GM10847 (cell line): ENCODE measurements around the gene TMC6.
A peak's percentile ranks its signal among the peaks of the same experiment; 100 is the strongest.

ENCODE experiments used
- POLR2A ChIP-seq: IDR thresholded peaks from 2 replicates; pipeline ENCODE4 v1.6.1; 2011; ENCODE audit not compliant: insufficient read length; ENCODE audit errors: extremely low read depth

The TMC6 gene

GRCh38 chr17:78128551-78129350, at the start of gene TMC6:
Gene TMC6, minus strand, starts transcription at chr17:78128755. Its CDS starts 1,923 bp downstream, at chr17:78126832.
- peak; percentile 80 for TF ChIP-seq POLR2A

- no peak for TF ChIP-seq POLR2A
Observed at GRCh38 chr17:78176548-78177025, 48.0 kb upstream of the TMC6 start.

GRCh38 chr17:78175643-78175981, 47.1 kb upstream of the TMC6 start:
- no peak for TF ChIP-seq POLR2A

- TF ChIP-seq POLR2A: no peak
Observed at GRCh38 chr17:78174870-78175642, 46.5 kb upstream of the TMC6 start.

- peak; percentile 28 for TF ChIP-seq POLR2A
Observed at GRCh38 chr17:78174346-78174869, 45.9 kb upstream of the TMC6 start.

GRCh38 chr17:78173097-78173715, 44.7 kb upstream of the TMC6 start:
- peak; percentile 24 for TF ChIP-seq POLR2A

- no peak for TF ChIP-seq POLR2A
Observed at GRCh38 chr17:78172249-78173051, 43.9 kb upstream of the TMC6 start.

GRCh38 chr17:78170692-78171590, 42.4 kb upstream of the TMC6 start:
- TF ChIP-seq POLR2A: no peak

- peak; percentile 10 for TF ChIP-seq POLR2A
Observed at GRCh38 chr17:78168903-78169793, 40.6 kb upstream of the TMC6 start.

- peak; percentile 83 for TF ChIP-seq POLR2A
Observed at GRCh38 chr17:78168242-78168902, 39.8 kb upstream of the TMC6 start, which contains the start of gene SYNGR2. Gene SYNGR2, plus strand, starts transcription at chr17:78168581. Its CDS starts 36 bp downstream, at chr17:78168617.

- TF ChIP-seq POLR2A: no peak
Observed at GRCh38 chr17:78166416-78166815, 37.9 kb upstream of the TMC6 start.
